Neuronal stem cell (in vitro differentiated cells): ENCODE results near the gene RCC2.
A peak's percentile ranks its signal among the peaks of the same experiment; 100 is the strongest.

Experiments
- DNase-seq: peaks from one replicate; pipeline ENCODE4 v3.0.0-alpha.2; 2013; ENCODE audit warnings: low spot score
- H2AFZ ChIP-seq: one replicate; pipeline ENCODE4 v1.6.1; 2013; ENCODE audit warnings: mild to moderate bottlenecking, low read length, inconsistent platforms
- H2AK5ac ChIP-seq: 2 replicates; pipeline ENCODE4 v1.6.1; 2013; ENCODE audit warnings: low read depth, mild to moderate bottlenecking, inconsistent platforms, low read length, moderate library complexity, mixed read lengths
- H2BK120ac ChIP-seq: 2 replicates; pipeline ENCODE4 v1.6.1; 2013; ENCODE audit warnings: low read depth, mild to moderate bottlenecking, inconsistent platforms, low read length, moderate library complexity, mixed read lengths
- H2BK12ac ChIP-seq: one replicate; pipeline ENCODE4 v1.6.1; 2013; ENCODE audit warnings: low read length, inconsistent platforms
- H2BK15ac ChIP-seq: 2 replicates; pipeline ENCODE4 v1.6.1; 2013; ENCODE audit warnings: mild to moderate bottlenecking, low read length, inconsistent platforms, mixed read lengths
- H2BK5ac ChIP-seq: one replicate; pipeline ENCODE4 v1.6.1; 2013; ENCODE audit warnings: inconsistent platforms, mild to moderate bottlenecking, low read length, moderate library complexity
- H3K14ac ChIP-seq: one replicate; pipeline ENCODE4 v1.6.1; 2013; ENCODE audit warnings: low read length, inconsistent platforms
- H3K18ac ChIP-seq: 2 replicates; pipeline ENCODE4 v1.6.1; 2013; ENCODE audit warnings: low read length, inconsistent platforms
- H3K23ac ChIP-seq: 2 replicates; pipeline ENCODE4 v1.6.1; 2013; ENCODE audit warnings: low read depth, mild to moderate bottlenecking, mixed read lengths, low read length, inconsistent platforms; ENCODE audit not compliant: poor library complexity
- H3K27ac ChIP-seq: replicated peaks from 3 replicates; pipeline ENCODE4 v1.5.1; 2013; ENCODE audit warnings: low read length, inconsistent platforms
- H3K27me3 ChIP-seq, 3 experiments: 2 replicates each; pipeline ENCODE4 v1.6.1; 2013; ENCODE audit warnings: low read length in 3 of 3, mild to moderate bottlenecking in 2 of 3, inconsistent platforms in 1 of 3, low read depth in 1 of 3, mixed read lengths in 1 of 3, moderate library complexity in 1 of 3; ENCODE audit not compliant: control insufficient read depth in 3 of 3, insufficient read depth in 3 of 3
- H3K36me3 ChIP-seq, 2 donors: replicated peaks in 1 of 2; 2 replicates each; pipeline ENCODE4 v1.6.1; 2013; ENCODE audit warnings: low read length in 2 of 2; ENCODE audit not compliant: control insufficient read depth in 2 of 2, insufficient read depth in 2 of 2
- H3K4ac ChIP-seq: 2 replicates; pipeline ENCODE4 v1.6.1; 2013; ENCODE audit warnings: inconsistent platforms, mild to moderate bottlenecking, low read length, moderate library complexity
- H3K4me1 ChIP-seq, 2 donors: 1 replicate in 1 of 2; 2 replicates in 1 of 2; pipeline ENCODE4 v1.6.1; 2013; ENCODE audit warnings: low read length in 2 of 2, low read depth in 1 of 2; ENCODE audit not compliant: control insufficient read depth in 2 of 2, insufficient read depth in 1 of 2
- H3K4me2 ChIP-seq: one replicate; pipeline ENCODE4 v1.6.1; 2013; ENCODE audit warnings: mild to moderate bottlenecking, low read length, inconsistent platforms; ENCODE audit not compliant: insufficient read depth, poor library complexity, severe bottlenecking
- H3K4me3 ChIP-seq, 2 donors: 2 replicates each; pipeline ENCODE4 v1.5.1; 2013; ENCODE audit warnings: low read length in 2 of 2, mild to moderate bottlenecking in 2 of 2, inconsistent platforms in 1 of 2, moderate library complexity in 1 of 2
- H3K79me1 ChIP-seq: one replicate; pipeline ENCODE4 v1.6.1; 2013; ENCODE audit warnings: low read depth, mild to moderate bottlenecking, inconsistent platforms, low read length, moderate library complexity
- H3K9ac ChIP-seq: one replicate; pipeline ENCODE4 v1.6.1; 2013; ENCODE audit warnings: mild to moderate bottlenecking, low read depth, low read length, inconsistent platforms; ENCODE audit not compliant: poor library complexity
- H3K9me3 ChIP-seq, 2 donors: replicated peaks in 1 of 2; 2 replicates each; pipeline versions ENCODE3 to v1.6.1; 2013; ENCODE audit warnings: low read length in 2 of 2, mild to moderate bottlenecking in 2 of 2, inconsistent platforms in 1 of 2, low read depth in 1 of 2, mixed read lengths in 1 of 2, moderate library complexity in 1 of 2; ENCODE audit not compliant: control insufficient read depth in 2 of 2, insufficient read depth in 1 of 2
- H4K8ac ChIP-seq: one replicate; pipeline ENCODE4 v1.6.1; 2013; ENCODE audit warnings: low read depth, mild to moderate bottlenecking, inconsistent platforms, low read length, moderate library complexity
- H4K91ac ChIP-seq: one replicate; pipeline ENCODE4 v1.6.1; 2013; ENCODE audit warnings: low read length, low read depth, mild to moderate bottlenecking, inconsistent platforms; ENCODE audit not compliant: poor library complexity
- WGBS, 2 donors: extraction: QIAGEN DNeasy Blood & Tissue Kit; methylation state at CpG; one replicate each; pipeline ENCODE4 v1.1.7; 2013; ENCODE audit warnings: missing lambda C conversion rate in 2 of 2, mixed read lengths in 1 of 2; ENCODE audit not compliant: insufficient read length in 2 of 2, insufficient replicate concordance in 1 of 2; ENCODE audit errors: extremely low coverage in 2 of 2; 5-methylcytosine and 5-hydroxymethylcytosine counted together

The RCC2 gene

DNA sequence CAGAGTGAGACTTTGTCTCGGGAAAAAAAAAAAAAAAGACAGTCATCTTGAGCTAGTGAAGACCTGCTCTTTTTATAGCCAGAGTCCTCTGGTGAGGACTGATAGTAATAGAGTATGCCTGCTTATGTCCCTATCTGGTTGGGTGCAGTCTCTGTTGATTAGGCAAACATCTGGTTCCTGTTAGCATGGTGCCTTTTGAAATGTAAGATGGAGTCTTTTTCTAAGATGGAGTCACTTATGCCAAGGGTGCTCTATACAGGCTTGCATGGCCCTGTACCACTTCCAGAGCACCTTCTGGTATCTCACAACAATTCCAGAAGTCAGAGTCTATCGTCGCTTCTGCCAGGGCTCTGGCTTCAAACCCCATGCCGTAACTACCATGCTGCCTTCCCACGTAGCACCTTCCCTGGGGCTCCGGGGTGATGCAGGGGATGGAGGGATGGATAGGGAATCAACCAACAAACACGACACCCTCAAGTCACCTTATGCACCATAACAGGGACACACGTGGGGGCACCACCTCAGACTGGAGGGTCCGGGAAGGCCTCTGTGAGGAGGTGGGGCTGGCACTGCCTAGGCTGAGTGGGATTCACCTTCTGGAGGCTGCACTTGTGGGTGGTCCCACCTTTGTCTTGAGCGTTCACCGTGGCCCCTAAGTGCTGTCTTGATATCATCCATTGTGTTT, 79.1 kb downstream of the RCC2 start:
- H2BK5ac ChIP-seq: no peak overlapping the region
- DNase-seq: no peak
- H4K91ac ChIP-seq: no peak overlapping the region
- peak overlapping the region; percentile 37 for H2AK5ac ChIP-seq
- H3K4me3 ChIP-seq: peak overlapping the region in 1 of 2 donors; percentile 22
- no peak overlapping the region for H3K4ac ChIP-seq
- peaks cover 0 to 8% (median 0%) of the 10 kb centered on the region in 3 experiments for H3K27me3 ChIP-seq
- no peak overlapping the region for H3K27ac ChIP-seq
- no peak overlapping the region for H3K9ac ChIP-seq
- H2AFZ ChIP-seq: no peak overlapping the region
- peaks cover 0 to 1% of the 10 kb centered on the region in 2 donors for H3K4me1 ChIP-seq
- no peak overlapping the region for H2BK12ac ChIP-seq
- peak overlapping the region; percentile 87 for H3K14ac ChIP-seq
- peaks cover 0 to 4% of the 10 kb centered on the region in 2 donors for H3K9me3 ChIP-seq
- peak overlapping the region; percentile 13 for H2BK15ac ChIP-seq
- no peak overlapping the region for H4K8ac ChIP-seq
- no peak overlapping the region for H2BK120ac ChIP-seq
- peak overlapping the region; percentile 29 for H3K18ac ChIP-seq
- no peaks in the 10 kb centered on the region for H3K79me1 ChIP-seq
- H3K4me2 ChIP-seq: no peak overlapping the region
- no peak overlapping the region for H3K23ac ChIP-seq
- no peaks in the 10 kb centered on the region for H3K36me3 ChIP-seq
- no CpG with 5 or more reads among the region's 11 CpGs for WGBS, 2 donors

DNA sequence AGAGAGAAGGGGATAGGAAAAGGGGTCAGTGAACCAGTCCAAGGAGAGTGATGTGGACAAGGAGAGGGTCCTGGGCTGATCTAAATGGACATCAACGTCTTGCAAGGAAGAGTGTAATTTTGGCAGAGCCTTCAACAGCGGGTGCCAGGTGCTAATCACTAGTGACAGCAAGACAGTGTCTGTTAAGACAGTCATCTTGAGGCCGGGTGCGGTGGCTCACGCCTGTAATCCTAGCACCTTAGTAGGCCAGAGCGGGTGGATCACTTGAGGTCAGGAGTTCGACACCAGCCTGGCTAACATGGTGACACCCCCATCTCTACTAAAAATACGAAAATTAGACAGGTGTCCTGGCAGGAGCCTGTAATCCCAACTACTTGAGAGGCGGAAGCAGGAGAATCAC, 79.7 kb downstream of the RCC2 start:
- no peak overlapping the region for H3K23ac ChIP-seq
- no CpG with 5 or more reads among the region's 9 CpGs for WGBS, 2 donors
- no peak overlapping the region for H4K8ac ChIP-seq
- no peak overlapping the region for H3K18ac ChIP-seq
- no peak overlapping the region for H2AFZ ChIP-seq
- no peaks in the 10 kb centered on the region for H3K79me1 ChIP-seq
- H3K14ac ChIP-seq: no peak overlapping the region
- H3K36me3 ChIP-seq: no peaks in the 10 kb centered on the region
- H3K4me3 ChIP-seq: no peak overlapping the region
- H3K4me1 ChIP-seq: peaks cover 0 to 1% of the 10 kb centered on the region in 2 donors
- no peak overlapping the region for H2BK120ac ChIP-seq
- H2AK5ac ChIP-seq: no peak overlapping the region
- H3K27me3 ChIP-seq: peaks cover 0 to 10% (median 0%) of the 10 kb centered on the region in 3 experiments
- no peak for DNase-seq
- H3K4me2 ChIP-seq: no peak overlapping the region
- no peak overlapping the region for H3K9ac ChIP-seq
- H3K9me3 ChIP-seq: peaks cover 0 to 4% of the 10 kb centered on the region in 2 donors
- no peak overlapping the region for H4K91ac ChIP-seq
- H2BK5ac ChIP-seq: no peak overlapping the region
- H3K4ac ChIP-seq: no peak overlapping the region
- no peak overlapping the region for H3K27ac ChIP-seq
- H2BK12ac ChIP-seq: no peak overlapping the region
- no peak overlapping the region for H2BK15ac ChIP-seq

DNA sequence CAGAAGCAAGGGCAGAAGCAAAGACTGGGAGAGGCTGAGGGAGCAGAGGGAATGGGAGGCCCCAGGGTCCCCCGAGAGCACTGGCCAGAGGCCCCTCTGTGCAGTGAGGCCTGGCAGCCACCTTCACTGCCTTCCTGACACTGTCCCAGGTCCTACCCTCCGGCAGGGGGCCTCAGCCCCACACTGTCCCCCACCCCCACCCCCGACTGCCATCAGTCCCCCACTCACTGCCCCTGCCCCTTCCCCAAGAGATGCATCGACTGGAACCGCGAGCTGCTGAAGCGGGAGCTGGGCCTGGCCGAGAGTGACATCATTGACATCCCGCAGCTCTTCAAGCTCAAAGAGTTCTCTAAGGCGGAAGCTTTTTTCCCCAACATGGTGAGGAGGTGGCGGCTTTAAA, 80.4 kb downstream of the RCC2 start:
- no peak overlapping the region for H3K4ac ChIP-seq
- H2BK12ac ChIP-seq: no peak overlapping the region
- H3K27me3 ChIP-seq: peaks cover 0 to 17% (median 0%) of the 10 kb centered on the region in 3 experiments
- no peak overlapping the region for H3K4me2 ChIP-seq
- no peaks in the 10 kb centered on the region for H3K36me3 ChIP-seq
- no peak overlapping the region for H3K23ac ChIP-seq
- H3K9me3 ChIP-seq: no peaks in the 10 kb centered on the region
- H2BK120ac ChIP-seq: no peak overlapping the region
- H2BK15ac ChIP-seq: no peak overlapping the region
- WGBS, 2 donors: no CpG with 5 or more reads among the region's 11 CpGs
- no peak overlapping the region for H4K91ac ChIP-seq
- no peak for DNase-seq
- H3K4me1 ChIP-seq: peaks cover 0 to 1% of the 10 kb centered on the region in 2 donors
- H4K8ac ChIP-seq: no peak overlapping the region
- H2AK5ac ChIP-seq: no peak overlapping the region
- H3K4me3 ChIP-seq: no peak overlapping the region
- peak overlapping the region; percentile 8 for H2AFZ ChIP-seq
- no peak overlapping the region for H3K18ac ChIP-seq
- no peak overlapping the region for H2BK5ac ChIP-seq
- H3K79me1 ChIP-seq: no peaks in the 10 kb centered on the region
- H3K14ac ChIP-seq: no peak overlapping the region
- no peak overlapping the region for H3K27ac ChIP-seq
- H3K9ac ChIP-seq: no peak overlapping the region

DNA sequence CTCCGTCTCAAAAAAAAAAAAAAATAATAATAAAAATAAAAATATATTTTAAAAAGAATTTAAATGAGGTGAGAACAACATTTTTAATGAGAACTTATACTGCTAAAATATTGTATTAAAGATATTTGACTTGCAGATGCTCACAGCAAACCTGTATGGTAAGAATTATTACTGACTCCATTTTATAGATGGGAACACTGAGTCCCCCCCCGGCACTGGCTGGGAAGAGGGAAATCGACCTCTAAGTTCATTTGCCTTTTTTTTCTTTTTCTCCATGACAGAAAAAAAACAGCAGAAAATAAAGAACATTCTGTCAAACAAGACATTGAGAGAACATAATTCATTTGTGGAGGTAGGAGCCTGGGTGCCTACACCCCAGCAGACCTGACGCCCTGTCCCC, 80.9 kb downstream of the RCC2 start:
- Histone ChIP-seq H3K79me1 (no peaks in the 10 kb centered on the region), H2BK12ac (no peak overlapping the region), H3K9ac (no peak overlapping the region), H3K4me2 (no peak overlapping the region), H3K18ac (no peak overlapping the region), H3K9me3 (no peaks in the 10 kb centered on the region), H4K91ac (no peak overlapping the region), H3K27me3 (peaks cover 0 to 17% (median 0%) of the 10 kb centered on the region in 3 experiments), H3K23ac (no peak overlapping the region), H2BK120ac (no peak overlapping the region), H2AK5ac (no peak overlapping the region), H2AFZ (no peak overlapping the region), H3K14ac (no peak overlapping the region), H3K4ac (no peak overlapping the region), H2BK15ac (no peak overlapping the region), H2BK5ac (no peak overlapping the region), H3K4me1 (peaks cover 0 to 1% of the 10 kb centered on the region in 2 donors), H3K27ac (no peak overlapping the region), H4K8ac (no peak overlapping the region), H3K36me3 (no peaks in the 10 kb centered on the region), H3K4me3 (no peak overlapping the region)
- DNase-seq: no peak
- no CpG with 5 or more reads among the region's 4 CpGs for WGBS, 2 donors
